PC-9 (cell line): ENCODE results near the gene ABCD3.

ENCODE experiments used
- EZH2 ChIP-seq: fragments of 200-600 bp; sonication (generic); IDR thresholded peaks from 2 replicates; pipeline ENCODE4 v1.8.0; 2017; ENCODE audit warnings: antibody characterized with exemption, low read depth
- TF ChIP-seq, protein P1 (sequence below): fragments of 200-600 bp; sonication (generic); conservative IDR thresholded peaks from 2 replicates; pipeline ENCODE4 v1.6.1; 2017; ENCODE audit warnings: mixed run types, antibody characterized with exemption, mild to moderate bottlenecking, moderate library complexity

- TF ChIP-seq, protein P1, sequence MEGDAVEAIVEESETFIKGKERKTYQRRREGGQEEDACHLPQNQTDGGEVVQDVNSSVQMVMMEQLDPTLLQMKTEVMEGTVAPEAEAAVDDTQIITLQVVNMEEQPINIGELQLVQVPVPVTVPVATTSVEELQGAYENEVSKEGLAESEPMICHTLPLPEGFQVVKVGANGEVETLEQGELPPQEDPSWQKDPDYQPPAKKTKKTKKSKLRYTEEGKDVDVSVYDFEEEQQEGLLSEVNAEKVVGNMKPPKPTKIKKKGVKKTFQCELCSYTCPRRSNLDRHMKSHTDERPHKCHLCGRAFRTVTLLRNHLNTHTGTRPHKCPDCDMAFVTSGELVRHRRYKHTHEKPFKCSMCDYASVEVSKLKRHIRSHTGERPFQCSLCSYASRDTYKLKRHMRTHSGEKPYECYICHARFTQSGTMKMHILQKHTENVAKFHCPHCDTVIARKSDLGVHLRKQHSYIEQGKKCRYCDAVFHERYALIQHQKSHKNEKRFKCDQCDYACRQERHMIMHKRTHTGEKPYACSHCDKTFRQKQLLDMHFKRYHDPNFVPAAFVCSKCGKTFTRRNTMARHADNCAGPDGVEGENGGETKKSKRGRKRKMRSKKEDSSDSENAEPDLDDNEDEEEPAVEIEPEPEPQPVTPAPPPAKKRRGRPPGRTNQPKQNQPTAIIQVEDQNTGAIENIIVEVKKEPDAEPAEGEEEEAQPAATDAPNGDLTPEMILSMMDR = no peak
- TF ChIP-seq EZH2 = no peak
Measured at GRCh38 chr1:94416901-94417727, 1.1 kb upstream of the ABCD3 start.
